ENCODE results near the gene DACT2. TPM values are rescaled to one million over a fixed set of nuclear protein-coding genes. Genes with fewer than 3 reads are reported as not detected.

DACT2 gene
- total and polyA plus RNA-seq, 8 donors, result 0.87 to 6.5 (median 3.1) TPM

DNA sequence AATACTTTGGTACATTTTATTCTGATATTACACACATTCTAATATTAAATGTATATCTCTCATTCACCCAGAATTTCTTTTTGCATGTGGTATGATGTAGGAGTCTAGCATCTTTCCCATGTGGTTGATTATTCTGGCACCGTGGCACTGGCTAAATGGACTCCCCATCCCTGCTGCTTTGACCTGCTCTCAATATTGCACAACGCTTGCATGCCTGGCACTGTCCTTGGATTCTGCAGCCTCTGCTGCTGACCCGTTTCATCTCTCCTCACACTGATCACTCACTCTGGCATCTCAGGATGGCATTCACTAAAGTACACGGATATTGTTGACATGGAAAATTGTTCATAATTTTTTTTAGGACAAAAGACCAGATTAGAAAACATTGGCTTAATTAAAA, 11.5 kb upstream of the DACT2 start:
- intact Hi-C loops (cut with DNase I), result no loop called here
- ATAC-seq (no peak), FAIRE-seq (no peak), DNase-seq (no peak)
- Histone ChIP-seq H3K36me3 (no peaks in the 10 kb centered on the region), H3K9me3 (no peaks in the 10 kb centered on the region), H3K27ac (no peak overlapping the region), H3K27me3 (no peaks in the 10 kb centered on the region), H3K4me3 (no peak overlapping the region), H3K4me1 (no peaks in the 10 kb centered on the region)
- TF ChIP-seq, protein P1, sequence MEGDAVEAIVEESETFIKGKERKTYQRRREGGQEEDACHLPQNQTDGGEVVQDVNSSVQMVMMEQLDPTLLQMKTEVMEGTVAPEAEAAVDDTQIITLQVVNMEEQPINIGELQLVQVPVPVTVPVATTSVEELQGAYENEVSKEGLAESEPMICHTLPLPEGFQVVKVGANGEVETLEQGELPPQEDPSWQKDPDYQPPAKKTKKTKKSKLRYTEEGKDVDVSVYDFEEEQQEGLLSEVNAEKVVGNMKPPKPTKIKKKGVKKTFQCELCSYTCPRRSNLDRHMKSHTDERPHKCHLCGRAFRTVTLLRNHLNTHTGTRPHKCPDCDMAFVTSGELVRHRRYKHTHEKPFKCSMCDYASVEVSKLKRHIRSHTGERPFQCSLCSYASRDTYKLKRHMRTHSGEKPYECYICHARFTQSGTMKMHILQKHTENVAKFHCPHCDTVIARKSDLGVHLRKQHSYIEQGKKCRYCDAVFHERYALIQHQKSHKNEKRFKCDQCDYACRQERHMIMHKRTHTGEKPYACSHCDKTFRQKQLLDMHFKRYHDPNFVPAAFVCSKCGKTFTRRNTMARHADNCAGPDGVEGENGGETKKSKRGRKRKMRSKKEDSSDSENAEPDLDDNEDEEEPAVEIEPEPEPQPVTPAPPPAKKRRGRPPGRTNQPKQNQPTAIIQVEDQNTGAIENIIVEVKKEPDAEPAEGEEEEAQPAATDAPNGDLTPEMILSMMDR (IDR thresholded peaks at IDR 0.05), result no peak
- WGBS, 2 donors, result 46 to 50% methylated on average over 4 of the region's 4 CpGs

DNA sequence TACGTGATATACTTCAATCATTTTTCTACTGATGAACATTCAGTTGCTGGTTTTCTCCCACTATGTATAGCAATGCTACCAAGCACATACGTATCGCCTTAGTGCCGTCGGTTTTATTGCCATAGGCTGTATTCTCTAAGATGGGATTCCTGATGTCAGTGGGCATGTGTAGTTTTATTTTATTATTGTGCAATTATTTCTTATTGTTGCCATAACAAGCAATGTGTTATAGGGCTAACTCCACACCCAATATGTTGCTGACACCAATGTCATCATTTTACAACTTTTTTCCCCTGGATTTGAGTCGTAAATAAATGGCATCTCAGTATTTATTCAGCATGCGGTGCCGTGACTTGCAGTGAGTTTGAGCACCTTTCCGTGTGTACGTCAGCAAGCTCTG, 10.8 kb upstream of the DACT2 start:
- 80 to 85% methylated on average over 10 of the region's 10 CpGs for WGBS, 2 donors
- H3K9me3 ChIP-seq, result no peaks in the 10 kb centered on the region
- H3K4me3 ChIP-seq, result no peak overlapping the region
- no peak for FAIRE-seq
- no peak for DNase-seq
- no peaks in the 10 kb centered on the region for H3K4me1 ChIP-seq
- TF ChIP-seq, protein P1 (IDR thresholded peaks at IDR 0.05), result no peak
- H3K27ac ChIP-seq, result no peak overlapping the region
- no peaks in the 10 kb centered on the region for H3K36me3 ChIP-seq
- intact Hi-C loops (cut with DNase I), result no loop called here
- no peak for ATAC-seq
- H3K27me3 ChIP-seq, result no peaks in the 10 kb centered on the region

DNA sequence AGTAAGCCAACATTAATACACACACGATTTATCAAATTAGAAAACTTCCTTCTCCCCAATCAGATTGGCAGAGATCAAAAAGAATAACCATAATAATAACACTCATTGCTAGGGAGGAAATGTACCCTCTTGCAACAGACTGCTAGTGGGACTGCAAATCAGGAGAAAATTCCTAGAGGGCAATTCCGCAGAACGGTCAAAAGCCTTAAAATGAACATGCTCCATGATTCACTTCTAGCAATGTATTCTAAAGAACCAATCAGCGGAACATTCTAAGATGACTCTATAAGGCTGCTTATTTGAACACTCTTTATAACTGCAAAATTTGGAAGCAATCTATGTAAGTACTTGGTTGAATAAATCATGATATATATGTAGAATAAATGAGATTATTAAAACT, 8.5 kb upstream of the DACT2 start:
- 69 to 84% methylated on average over 4 of the region's 4 CpGs for WGBS, 2 donors
- Histone ChIP-seq H3K27me3 (no peaks in the 10 kb centered on the region), H3K9me3 (no peaks in the 10 kb centered on the region), H3K36me3 (no peaks in the 10 kb centered on the region), H3K4me3 (no peak overlapping the region), H3K4me1 (no peaks in the 10 kb centered on the region), H3K27ac (peak overlapping the region in 1 of 4 donors; percentile 57)
- FAIRE-seq, result no peak
- TF ChIP-seq, protein P1 (IDR thresholded peaks at IDR 0.05), result no peak
- no peak for DNase-seq
- ATAC-seq, result no peak
- intact Hi-C loops (cut with DNase I), result no loop called here

DNA sequence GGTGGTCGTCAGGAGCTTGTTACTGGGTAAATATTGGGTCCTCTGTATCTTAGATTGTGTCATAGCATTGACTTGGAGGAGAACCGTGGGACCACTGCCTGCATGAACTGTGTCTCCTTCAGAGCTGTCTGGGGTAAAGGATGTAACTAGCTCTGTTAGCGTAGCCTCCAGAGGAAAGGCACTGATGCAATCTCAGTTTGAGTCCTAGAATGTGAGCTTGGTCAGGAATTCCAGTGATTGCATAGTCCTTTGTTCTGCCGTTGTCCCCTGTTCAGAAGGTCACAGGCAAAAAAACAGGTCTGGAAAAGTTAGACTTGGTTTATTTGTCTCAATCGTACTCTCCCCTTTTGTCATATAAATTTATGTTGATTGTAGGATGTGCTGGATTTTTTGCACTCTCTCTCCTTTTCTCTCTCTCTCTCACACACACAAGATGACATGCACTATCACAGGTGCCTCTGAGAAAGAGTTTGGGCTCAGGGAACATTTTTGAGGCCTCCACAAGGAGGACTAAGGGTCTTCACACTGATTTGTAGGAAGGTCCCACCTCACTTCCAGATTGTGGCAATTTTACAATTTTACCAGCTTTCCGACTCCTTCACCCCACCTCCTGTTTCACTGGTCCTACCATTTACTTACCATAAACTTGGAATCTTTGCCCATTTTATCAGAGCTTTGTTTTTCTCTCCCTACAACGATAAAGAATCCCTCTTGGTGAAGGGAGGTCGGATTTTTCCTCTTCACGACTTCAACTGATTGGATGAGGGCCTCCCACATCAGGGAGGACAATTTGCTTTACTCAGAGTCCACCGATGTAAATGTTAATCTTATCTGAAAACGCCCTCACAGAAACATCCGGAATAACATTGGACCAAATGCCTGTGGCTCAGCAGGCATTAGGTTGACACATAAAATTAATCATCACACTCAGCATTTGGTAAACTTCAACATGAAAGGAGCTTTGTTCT, 7.0 kb upstream of the DACT2 start:
- Histone ChIP-seq H3K4me1 (no peaks in the 10 kb centered on the region), H3K9me3 (no peaks in the 10 kb centered on the region), H3K36me3 (no peaks in the 10 kb centered on the region), H3K27ac (peak overlapping the region; percentile 3 to 76 (median 62)), H3K27me3 (no peaks in the 10 kb centered on the region), H3K4me3 (no peak overlapping the region)
- no peak for FAIRE-seq
- TF ChIP-seq, protein P1 (IDR thresholded peaks at IDR 0.05), result no peak
- peak; percentile 72 to 84 (median 80) for ATAC-seq
- intact Hi-C loops (cut with DNase I), result no loop called here
- 31 to 32% methylated on average over 12 of the region's 12 CpGs for WGBS, 2 donors
- DNase-seq, result no peak

DNA sequence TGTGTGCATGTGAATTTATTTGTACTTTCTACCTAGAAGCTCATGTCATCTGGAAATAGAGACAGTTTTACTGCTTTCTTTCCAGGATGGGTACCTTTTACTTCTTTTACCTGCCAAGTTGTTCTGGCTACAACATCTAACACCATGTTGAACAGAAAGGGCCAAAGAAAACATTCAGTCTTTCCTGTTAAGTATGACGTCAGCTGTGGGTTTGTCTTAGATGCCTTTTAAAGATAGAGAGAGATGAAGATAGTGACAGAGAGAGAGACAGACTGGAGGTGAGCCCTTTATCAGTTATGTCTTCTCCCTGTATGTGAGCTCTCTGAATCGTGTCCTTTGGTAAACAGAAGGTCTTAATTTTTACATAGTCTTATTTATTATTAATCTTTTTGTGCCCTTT, 3.4 kb upstream of the DACT2 start:
- intact Hi-C loops (cut with DNase I), result no loop called here

More for the DNA sequence above, 3.4 kb upstream of the DACT2 start:
- no peaks in the 10 kb centered on the region for H3K27me3 ChIP-seq
- DNase-seq (no peak), ATAC-seq (no peak), FAIRE-seq (no peak)
- no peaks in the 10 kb centered on the region for H3K9me3 ChIP-seq
- no peaks in the 10 kb centered on the region for H3K4me1 ChIP-seq
- no peaks in the 10 kb centered on the region for H3K36me3 ChIP-seq
- TF ChIP-seq, protein P1 (IDR thresholded peaks at IDR 0.05), result no peak
- no peak overlapping the region for H3K27ac ChIP-seq
- H3K4me3 ChIP-seq, result no peak overlapping the region
- WGBS, 2 donors, result 30 to 35% methylated on average over 2 of the region's 2 CpGs
